Hematopoietic multipotent progenitor cell treated with erythropoietin and hydrocortisone succinate and interleukin-3 and kit ligand, for 17 days (in vitro differentiated cells): ENCODE data around the gene RAB35.

Experiments
- DNase-seq: peaks from one replicate; pipeline ENCODE4 v3.0.0-alpha.2; 2015; ENCODE audit warnings: low spot score

RAB35 gene

GRCh38 chr12:120103371-120103770, 13.2 kb downstream of the RAB35 start:
- no peak for DNase-seq

DNA sequence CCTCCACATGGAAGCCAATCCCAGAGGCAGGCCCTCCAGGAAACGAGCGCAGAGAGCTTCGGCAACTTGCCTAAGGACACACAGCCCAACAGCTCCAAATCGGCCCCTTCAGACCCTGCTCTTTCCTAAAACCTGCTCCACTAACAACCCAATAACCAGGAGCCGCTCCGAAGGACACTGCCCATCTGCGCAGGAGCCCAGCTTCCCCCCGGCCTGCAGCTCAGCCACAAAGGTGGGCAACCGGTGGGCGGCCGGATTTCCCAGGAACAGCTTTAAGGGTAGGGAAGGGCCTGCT, 13.6 kb downstream of the RAB35 start:
- DNase-seq, result no peak

GRCh38 chr12:120102189-120103043, 14.1 kb downstream of the RAB35 start:
- DNase-seq, result no peak

GRCh38 chr12:120101617-120102016, 14.9 kb downstream of the RAB35 start:
- DNase-seq, result no peak

- no peak for DNase-seq
These were observed 15.4 kb downstream of the RAB35 start for GRCh38 chr12:120101182-120101581.

DNA sequence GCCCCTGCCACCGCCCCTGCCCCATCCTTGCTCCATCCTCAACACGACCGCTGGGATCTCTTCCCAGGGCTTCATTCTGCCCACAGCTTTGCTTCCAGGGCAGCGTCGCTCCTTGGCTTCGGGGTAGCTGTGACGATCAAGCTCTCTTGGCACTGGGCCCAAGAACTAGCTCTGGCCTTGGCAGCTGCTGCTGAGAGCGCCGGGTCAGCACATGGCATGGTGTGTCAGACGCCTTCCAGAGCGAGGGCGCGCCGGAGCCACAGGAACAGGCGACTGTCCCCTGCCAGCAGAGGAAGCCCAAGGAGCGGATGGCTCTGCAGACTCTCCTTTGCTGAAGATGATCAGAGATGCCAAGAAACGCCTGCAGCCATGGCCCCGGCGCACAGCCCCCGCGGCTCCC, 15.9 kb downstream of the RAB35 start:
- DNase-seq, result no peak

DNA sequence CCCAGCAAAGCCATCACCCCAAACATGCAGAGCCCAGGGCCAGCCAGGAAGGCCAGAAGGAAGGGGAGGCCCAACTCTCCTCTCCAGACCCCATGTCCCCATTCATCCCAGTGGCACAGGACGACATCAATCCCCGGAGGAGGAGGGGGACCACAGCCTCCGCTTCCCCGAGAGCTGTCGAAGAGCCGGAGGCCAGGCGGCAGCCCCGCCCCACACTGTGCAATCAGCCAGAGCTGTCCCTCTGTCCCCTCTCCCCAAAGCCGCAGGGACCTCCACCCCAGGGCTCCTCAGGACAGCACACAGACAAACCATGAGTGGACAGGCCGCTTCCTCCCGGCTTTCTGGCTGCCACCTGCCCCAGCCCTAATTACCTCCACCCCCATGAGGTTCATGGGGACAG, 16.8 kb downstream of the RAB35 start:
- no peak for DNase-seq

GRCh38 chr12:120098756-120099470, 17.6 kb downstream of the RAB35 start:
- no peak for DNase-seq

- no peak for DNase-seq
These were observed 19.8 kb downstream of the RAB35 start for GRCh38 chr12:120096671-120097202.

- no peak for DNase-seq
These were observed 20.8 kb downstream of the RAB35 start for GRCh38 chr12:120095736-120096135.

- DNase-seq, result no peak
These were observed 21.2 kb downstream of the RAB35 start for GRCh38 chr12:120095331-120095730.

GRCh38 chr12:120094485-120094884, 22.1 kb downstream of the RAB35 start:
- DNase-seq, result no peak

- DNase-seq, result no peak
These were observed 22.8 kb downstream of the RAB35 start for GRCh38 chr12:120093592-120094355.

DNA sequence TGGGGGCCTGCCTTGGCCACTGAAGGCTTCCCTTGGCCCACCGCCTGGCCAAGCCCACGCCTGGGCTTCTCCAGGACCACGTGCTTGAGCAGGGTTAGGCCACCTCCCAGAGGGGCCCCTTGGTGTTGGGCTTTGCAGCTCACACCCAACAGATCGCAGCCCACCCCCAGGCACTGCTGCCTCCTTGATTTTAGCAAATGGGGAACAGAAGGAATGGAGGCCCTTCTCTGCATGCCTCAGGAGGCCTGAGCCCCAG, 23.3 kb downstream of the RAB35 start:
- no peak for DNase-seq

- DNase-seq, result no peak
These were observed 23.8 kb downstream of the RAB35 start for GRCh38 chr12:120092551-120093335.

- DNase-seq, result no peak
These were observed 25.0 kb downstream of the RAB35 start for GRCh38 chr12:120091371-120092090.

- DNase-seq, result no peak
These were observed 25.8 kb downstream of the RAB35 start for GRCh38 chr12:120090626-120091295.

DNA sequence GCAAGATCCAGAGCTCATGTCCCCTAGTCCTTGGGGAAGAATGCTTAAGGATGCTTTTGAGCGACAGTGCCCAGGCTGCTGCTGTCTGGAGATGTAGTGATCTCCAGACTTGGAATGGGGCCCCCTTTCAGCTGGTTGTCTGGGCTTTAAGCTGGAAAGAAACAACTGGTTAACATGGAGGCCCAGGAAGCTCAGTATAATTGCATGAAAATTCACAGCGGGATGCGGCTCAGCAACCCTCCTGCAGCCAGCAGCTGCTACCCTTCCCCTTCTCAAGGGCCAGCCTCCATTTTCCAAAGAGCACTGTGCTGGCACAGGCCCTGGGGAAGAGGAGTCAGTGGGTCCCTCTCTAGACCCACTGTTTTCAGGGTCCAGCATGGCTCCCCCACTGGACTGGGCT, 26.3 kb downstream of the RAB35 start:
- DNase-seq, result no peak

DNA sequence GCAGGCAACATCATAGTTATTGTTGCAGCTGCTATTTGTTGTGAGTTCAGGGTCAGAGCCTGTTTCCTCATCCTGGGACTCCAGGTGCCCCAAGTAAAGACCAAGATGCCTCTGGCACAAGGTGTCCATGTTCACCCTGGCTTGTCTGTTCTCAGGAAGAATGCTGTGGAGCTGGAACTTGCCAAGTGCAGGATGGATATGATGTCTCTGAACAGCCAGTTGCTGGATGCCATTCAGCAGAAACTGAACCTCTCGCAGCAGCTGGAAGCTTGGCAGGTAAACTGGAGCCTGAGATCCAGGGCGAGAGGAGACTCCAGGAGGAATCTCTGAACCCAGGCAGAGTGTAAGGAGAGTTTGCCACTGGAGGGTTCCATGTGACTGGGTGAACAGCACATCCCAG, 26.8 kb downstream of the RAB35 start:
- DNase-seq, result no peak

GRCh38 chr12:120089105-120089504, 27.4 kb downstream of the RAB35 start:
- DNase-seq, result no peak
